Endothelial cell of umbilical vein (primary cell): ENCODE measurements around the gene RIMKLB. TPM values are rescaled to one million over a fixed set of nuclear protein-coding genes. Genes with fewer than 3 reads are reported as not detected.

ENCODE experiments used
- BruUV-seq: library from RNA; stranded (reverse); fragments of 400-500 nt; replicated peaks from 2 replicates; lab custom pipeline; 2021; lab: Mats Ljungman, UMichigan
- CTCF ChIA-PET: fragments of 300-600, 350-600 bp; sonication (Branson Sonifier 250); formaldehyde crosslinking; loops from one replicate; lab custom pipeline; 2021; ENCODE audit warnings: antibody characterized with exemption, inconsistent platforms; lab: Charles Lee
- POLR2A ChIA-PET: fragments of 300-600, 350-600 bp; sonication (Branson Sonifier 250); formaldehyde crosslinking; loops from one replicate; lab custom pipeline; 2021; ENCODE audit warnings: antibody characterized with exemption, inconsistent platforms; lab: Charles Lee
- DNase-seq: peaks from one replicate; pipeline ENCODE4 v3.0.0-alpha.2; 2011; ENCODE audit warnings: low read depth, low spot score
- FAIRE-seq: peaks from 2 replicates; lab custom pipeline; 2011; peaks lifted over from hg19 to GRCh38; lab: Jason Lieb, UNC
- H2AFZ ChIP-seq: 2 replicates; pipeline ENCODE4 v1.6.0; 2012; ENCODE audit warnings: low read depth, low read length, control low read depth, inconsistent platforms
- H3K27ac ChIP-seq: 2 replicates; pipeline ENCODE4 v1.5.1; 2011; ENCODE audit warnings: low read depth, mild to moderate bottlenecking, control low read depth, low read length, moderate library complexity; ENCODE audit not compliant: insufficient read depth
- H3K27me3 ChIP-seq, 2 experiments: 2 replicates each; pipeline versions ENCODE4 v1.6.0 to v1.6.1; 2011; ENCODE audit warnings: low read length in 2 of 2, mixed read lengths in 1 of 2; ENCODE audit not compliant: control insufficient read depth in 2 of 2, insufficient read depth in 2 of 2
- H3K36me3 ChIP-seq, 2 experiments: 2 replicates in 1 of 2; 3 replicates in 1 of 2; pipeline ENCODE4 v1.5.1; 2011; ENCODE audit warnings: low read length in 2 of 2, mild to moderate bottlenecking in 1 of 2, moderate library complexity in 1 of 2; ENCODE audit not compliant: control insufficient read depth in 2 of 2, insufficient read depth in 2 of 2; ENCODE audit errors: extremely low read depth in 1 of 2
- H3K4me1 ChIP-seq: 3 replicates; pipeline ENCODE4 v1.5.1; 2011; ENCODE audit warnings: mild to moderate bottlenecking, low read length; ENCODE audit not compliant: control insufficient read depth, insufficient read depth; ENCODE audit errors: extremely low read depth
- H3K4me2 ChIP-seq: 2 replicates; pipeline ENCODE4 v1.6.1; 2011; ENCODE audit warnings: low read length, control low read depth, mixed read lengths; ENCODE audit not compliant: insufficient read depth
- H3K4me3 ChIP-seq, 3 experiments: fragments of 200-600 bp in 1 of 3; sonication (generic), shearing (Covaris generic) in 1 of 3; replicated peaks in 1 of 3; 2 replicates each; pipeline ENCODE4 v1.5.1; 2011 to 2016; ENCODE audit warnings: control low read depth in 3 of 3, low read length in 3 of 3, mild to moderate bottlenecking in 2 of 3, inconsistent platforms in 1 of 3, low read depth in 1 of 3, moderate library complexity in 1 of 3; ENCODE audit not compliant: insufficient read depth in 1 of 3
- H3K79me2 ChIP-seq: 2 replicates; pipeline ENCODE4 v1.6.0; 2012; ENCODE audit warnings: low read length, inconsistent platforms; ENCODE audit not compliant: control insufficient read depth, insufficient read depth
- H3K9ac ChIP-seq: replicated peaks from 2 replicates; pipeline ENCODE3; 2011; ENCODE audit warnings: low read length, control low read depth; ENCODE audit not compliant: insufficient read depth; ENCODE audit errors: extremely low read depth
- H3K9me1 ChIP-seq: replicated peaks from 3 replicates; pipeline ENCODE4 v1.6.0; 2011; ENCODE audit warnings: mild to moderate bottlenecking, low read length; ENCODE audit not compliant: control insufficient read depth, insufficient read depth; ENCODE audit errors: extremely low read depth
- H3K9me3 ChIP-seq: replicated peaks from 2 replicates; pipeline ENCODE4 v1.5.1; 2012; ENCODE audit warnings: low read length, inconsistent platforms; ENCODE audit not compliant: control insufficient read depth, insufficient read depth
- H4K20me1 ChIP-seq: replicated peaks from 2 replicates; pipeline ENCODE3; 2011; ENCODE audit warnings: mild to moderate bottlenecking, low read length; ENCODE audit not compliant: control insufficient read depth, insufficient read depth; ENCODE audit errors: extremely low read depth
- CTCF ChIP-seq, 2 donors: IDR thresholded peaks; 1 replicate in 1 of 2; 2 replicates in 1 of 2; pipeline ENCODE4 v1.5.1; 2011; ENCODE audit warnings: low read length in 2 of 2, mild to moderate bottlenecking in 2 of 2, moderate library complexity in 2 of 2, control low read depth in 1 of 2, inconsistent platforms in 1 of 2, low read depth in 1 of 2; ENCODE audit not compliant: insufficient read depth in 1 of 2; ENCODE audit errors: extremely low read depth in 1 of 2
- EZH2 ChIP-seq: IDR thresholded peaks from 2 replicates; pipeline ENCODE4 v1.6.1; 2012; ENCODE audit warnings: borderline replicate concordance, low read depth, mild to moderate bottlenecking, moderate library complexity, low read length, inconsistent platforms; ENCODE audit not compliant: severe bottlenecking
- FOS ChIP-seq: IDR thresholded peaks from 2 replicates; pipeline ENCODE4 v1.6.1; 2011; ENCODE audit warnings: mild to moderate bottlenecking, low read length, moderate library complexity, borderline replicate concordance; ENCODE audit not compliant: insufficient read depth
- GATA2 ChIP-seq: IDR thresholded peaks from 2 replicates; pipeline ENCODE4 v1.7.0; 2011; ENCODE audit warnings: low read depth, mild to moderate bottlenecking, moderate library complexity, mixed read lengths, low read length; ENCODE audit not compliant: insufficient read length, insufficient read depth
- JUN ChIP-seq: IDR thresholded peaks from 2 replicates; pipeline ENCODE4 v1.6.1; 2011; ENCODE audit warnings: borderline replicate concordance, low read depth; ENCODE audit not compliant: insufficient read length, insufficient read depth
- MAX ChIP-seq: IDR thresholded peaks from 2 replicates; pipeline ENCODE4 v1.6.1; 2011; ENCODE audit not compliant: insufficient read depth, insufficient read length
- MYC ChIP-seq: IDR thresholded peaks from one replicate; pipeline ENCODE4 v1.6.1; 2011; ENCODE audit warnings: mild to moderate bottlenecking, low read depth, low read length
- POLR2A ChIP-seq: IDR thresholded peaks from 2 replicates; pipeline ENCODE4 v1.6.1; 2012; ENCODE audit warnings: low read depth, mild to moderate bottlenecking, control low read depth, low read length
- POLR2AphosphoS5 ChIP-seq: IDR thresholded peaks from 2 replicates; pipeline ENCODE4 v1.6.1; 2012; ENCODE audit warnings: low read depth, mild to moderate bottlenecking, control low read depth, low read length, moderate library complexity; ENCODE audit not compliant: insufficient read depth
- dilution Hi-C: fragments of 300-500 bp; cut with MboI; formaldehyde crosslinking; loops from one replicate; pipeline ENCODE4 v1.15.0; 2019; ENCODE audit warnings: low sequenced_read_pairs; ENCODE audit not compliant: extremely low pct_ligation_motif_present
- intact Hi-C: fragments of 100-400 bp; cut with micrococcal nuclease; formaldehyde crosslinking; loops from one replicate; pipeline ENCODE4 v1.10.0; 2022
- polyA plus RNA-seq, 4 experiments: library from polyadenylated mRNA; depleted of rRNA in 3 of 4; stranded (reverse) in 3 of 4; unstranded in 1 of 4; fragments of >200 nt; gene quantifications; 2 replicates each; pipeline versions ENCODE4 v1.2.1 to v1.2.3, GENCODE V29; 2011 to 2012; ENCODE audit warnings: missing spikeins in 1 of 4
- total RNA-seq: library from RNA; stranded (reverse); gene quantifications from 2 replicates; pipeline ENCODE4 v1.2.3, GENCODE V29; 2021

Gene RIMKLB
- total and polyA plus RNA-seq, 2 donors (not counting 3 experiments of a cell fraction or from before 2014, with no cell fraction given), result 35.5 to 64.3 TPM

- intact Hi-C loops, result no loop called here
- CTCF ChIA-PET, result interaction anchor here (1.4 to 1.8 kb wide), 3 partner anchors 61 to 181 kb away, joined by 3 to 14 read pairs (median 7); no protein-coding TSS in a partner anchor
- FAIRE-seq, result no peak
Observed at GRCh38 chr12:8829125-8829518, 131.3 kb downstream of the RIMKLB start.

More at GRCh38 chr12:8829125-8829518, 131.3 kb downstream of the RIMKLB start:
- no peak overlapping the region for H2AFZ ChIP-seq
- BruUV-seq, result no TSS peak
- DNase-seq, result no peak
- dilution Hi-C loops, result no loop called here
- no peak overlapping the region for H3K27ac ChIP-seq
- no peak overlapping the region for H3K4me3 ChIP-seq
- H3K4me1 ChIP-seq, result no peaks in the 10 kb centered on the region
- POLR2A ChIA-PET, result no interaction called here
- H3K27me3 ChIP-seq, result no peaks in the 10 kb centered on the region
- H3K4me2 ChIP-seq, result no peak overlapping the region
- no peaks in the 10 kb centered on the region for H3K36me3 ChIP-seq
- TF ChIP-seq POLR2AphosphoS5 (no peak), JUN (no peak), POLR2A (no peak), MYC (no peak), CTCF (IDR thresholded peaks at IDR 0.05; ENCODE audit: extremely low read depth in 1 of 2, insufficient read depth in 1 of 2, low read depth in 1 of 2, low read length in 2 of 2) (no peak), EZH2 (no peak), GATA2 (no peak), FOS (no peak), MAX (no peak)
- H4K20me1 ChIP-seq, result no peaks in the 10 kb centered on the region
- H3K79me2 ChIP-seq, result no peaks in the 10 kb centered on the region
- H3K9me1 ChIP-seq, result no peaks in the 10 kb centered on the region
- no peaks in the 10 kb centered on the region for H3K9me3 ChIP-seq
- no peak overlapping the region for H3K9ac ChIP-seq
